HepG2 (cell line): Measurements from ENCODE around the gene HLF. TPM values are rescaled to one million over a fixed set of nuclear protein-coding genes. Genes with fewer than 3 reads are reported as not detected.

Experiments used
- ARID5B ChIP-seq: IDR thresholded peaks from 2 replicates; pipeline ENCODE4 v1.4.0; 2020; ENCODE audit warnings: mild to moderate bottlenecking, missing genetic modification reagents
- ATM ChIP-seq: fragments of 450-650 bp; IDR thresholded peaks from 2 replicates; pipeline ENCODE4 v1.7.1; 2017; ENCODE audit warnings: mild to moderate bottlenecking, borderline replicate concordance
- DNMT3B ChIP-seq: conservative IDR thresholded peaks from 2 replicates; pipeline ENCODE4 v1.6.1; 2016; ENCODE audit warnings: missing biosample characterization, control low read depth
- HMG20A ChIP-seq: IDR thresholded peaks from 2 replicates; pipeline ENCODE4 v1.6.1; 2016; ENCODE audit warnings: borderline replicate concordance
- MED8 ChIP-seq: sonication (generic); formaldehyde crosslinking; IDR thresholded peaks from 2 replicates; pipeline ENCODE4 v1.8.1; 2023; ENCODE audit warnings: mild to moderate bottlenecking, missing genetic modification reagents; ENCODE audit not compliant: insufficient replicate concordance
- POLR2AphosphoS5 ChIP-seq: IDR thresholded peaks from 2 replicates; pipeline ENCODE4 v1.6.1; 2012; ENCODE audit warnings: low read depth, low read length
- TBX3 ChIP-seq: fragments of 450-650 bp; IDR thresholded peaks from 2 replicates; pipeline ENCODE4 v1.6.1; 2017; ENCODE audit warnings: antibody characterized with exemption, mild to moderate bottlenecking, inconsistent platforms, borderline replicate concordance
- ZNF205 ChIP-seq: IDR thresholded peaks from 2 replicates; pipeline ENCODE4 v1.6.1; 2018; ENCODE audit warnings: missing biosample characterization, missing genetic modification reagents
- ZNF318 ChIP-seq: sonication (generic); formaldehyde crosslinking; IDR thresholded peaks from 2 replicates; pipeline ENCODE4 v1.4.0; 2020; ENCODE audit warnings: mild to moderate bottlenecking, missing genetic modification reagents
- ZNF614 ChIP-seq: IDR thresholded peaks from 2 replicates; pipeline ENCODE4 v1.6.1; 2018; ENCODE audit warnings: missing biosample characterization, missing genetic modification reagents, inconsistent platforms, borderline replicate concordance
- ZNF720 ChIP-seq: sonication (generic); formaldehyde crosslinking; IDR thresholded peaks from 2 replicates; pipeline ENCODE4 v1.4.0; 2020; ENCODE audit warnings: missing genetic modification reagents
- ZNF780A ChIP-seq: sonication (generic); formaldehyde crosslinking; IDR thresholded peaks from 2 replicates; pipeline ENCODE4 v1.8.0; 2022; ENCODE audit warnings: mild to moderate bottlenecking, missing genetic modification reagents, moderate library complexity
- polyA plus RNA-seq, 8 experiments: library from polyadenylated mRNA; depleted of rRNA in 3 of 8; stranded (reverse) in 7 of 8; unstranded in 1 of 8; fragments of >200 nt; fragmentation: Illumina TruSeq in 4 of 8; extraction: Trizol in 4 of 8; gene quantifications; 2 replicates each; pipeline versions ENCODE4 v1.2.1 to v1.2.3, GENCODE V29; 2011 to 2016; ENCODE audit warnings: low read depth in 4 of 8, missing spikeins in 1 of 8, mixed read lengths in 1 of 8; ENCODE audit not compliant: insufficient read depth in 1 of 8
- total RNA-seq, 5 experiments: library from RNA; depleted of rRNA; stranded (reverse); fragments of >200 nt; fragmentation: Illumina TruSeq; extraction: Trizol; gene quantifications; 2 replicates each; pipeline ENCODE4 v1.2.3, GENCODE V29; 2016; ENCODE audit warnings: low read depth in 1 of 5
- TF ChIP-seq, protein P1 (sequence below): sonication (generic); formaldehyde crosslinking; IDR thresholded peaks from 2 replicates; pipeline ENCODE4 v1.8.0; 2022; ENCODE audit warnings: mild to moderate bottlenecking, missing genetic modification reagents
- TF ChIP-seq, protein P2 (sequence below): sonication (generic); formaldehyde crosslinking; IDR thresholded peaks from 2 replicates; pipeline ENCODE4 v1.5.1; 2020; ENCODE audit warnings: missing genetic modification reagents, mild to moderate bottlenecking, borderline replicate concordance

Gene HLF
- total and polyA plus RNA-seq, 2 of the 13 experiments (the other 11 are each of a cell fraction or from before 2014, with no cell fraction given) = 202 to 346 TPM

DNA sequence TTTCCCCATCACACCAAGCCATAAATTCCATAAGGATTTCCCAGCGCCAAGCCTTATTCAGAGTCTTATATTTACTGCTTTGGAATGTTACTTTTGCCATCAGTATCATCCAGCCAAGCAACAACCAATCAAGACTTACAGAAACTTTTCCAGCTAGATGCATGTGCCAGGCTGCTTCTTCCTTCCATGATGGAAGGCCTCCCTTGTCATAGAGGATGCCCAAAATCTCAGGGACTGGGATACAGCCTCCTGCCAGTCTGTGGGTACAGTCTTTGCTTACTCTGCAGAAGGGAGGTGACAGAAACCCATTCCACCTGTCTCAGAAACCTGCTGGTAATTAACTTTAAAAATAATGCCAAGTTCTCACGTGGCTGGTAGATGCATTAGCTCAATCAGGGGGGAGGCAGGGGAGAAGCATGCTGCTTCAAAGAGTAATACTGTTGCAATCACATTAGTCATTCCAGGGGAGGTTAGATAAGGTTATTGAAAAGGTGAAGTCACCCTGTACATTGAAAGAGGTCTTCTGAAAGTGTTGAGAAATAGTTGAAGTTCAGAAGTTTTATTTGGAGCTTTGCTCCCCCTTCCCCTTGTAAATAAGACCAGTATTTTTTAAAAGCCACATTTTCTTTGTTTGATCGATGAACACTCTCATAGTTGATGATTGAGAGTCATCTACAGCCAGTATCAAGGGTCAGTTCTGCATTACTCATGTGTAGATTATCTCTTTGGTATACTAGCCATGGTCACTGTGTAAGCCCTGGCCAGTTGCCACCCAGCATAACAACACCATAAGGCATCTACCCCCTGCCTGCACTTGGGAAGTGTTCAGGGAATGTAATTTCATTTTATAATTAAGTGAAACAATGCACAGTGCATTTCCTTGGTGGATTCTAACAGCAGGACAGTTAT is 22.2 kb downstream of the HLF start (continued):
- TF ChIP-seq MED8 (CRISPR knock-in tag) (peak; percentile 99), ZNF614 (CRISPR knock-in tag) (peak; percentile 85; the same call in 1 of the 2 replicates), ATM (peak; percentile 86; the same call in 1 of the 2 replicates), ZNF318 (CRISPR knock-in tag) (no peak), DNMT3B (CRISPR knock-in tag) (peak; percentile 96), ZNF720 (no peak), ARID5B (peak; percentile 99), POLR2AphosphoS5 (peak; percentile 22; the same call in 1 of the 2 replicates), ZNF205 (peak; percentile 96; the same call in 1 of the 2 replicates), TBX3 (peak; percentile 90; the same call in 1 of the 2 replicates), ZNF780A (CRISPR knock-in tag) (peak; percentile 83), HMG20A (CRISPR knock-in tag) (peak; percentile 98)
- TF ChIP-seq, protein P1, sequence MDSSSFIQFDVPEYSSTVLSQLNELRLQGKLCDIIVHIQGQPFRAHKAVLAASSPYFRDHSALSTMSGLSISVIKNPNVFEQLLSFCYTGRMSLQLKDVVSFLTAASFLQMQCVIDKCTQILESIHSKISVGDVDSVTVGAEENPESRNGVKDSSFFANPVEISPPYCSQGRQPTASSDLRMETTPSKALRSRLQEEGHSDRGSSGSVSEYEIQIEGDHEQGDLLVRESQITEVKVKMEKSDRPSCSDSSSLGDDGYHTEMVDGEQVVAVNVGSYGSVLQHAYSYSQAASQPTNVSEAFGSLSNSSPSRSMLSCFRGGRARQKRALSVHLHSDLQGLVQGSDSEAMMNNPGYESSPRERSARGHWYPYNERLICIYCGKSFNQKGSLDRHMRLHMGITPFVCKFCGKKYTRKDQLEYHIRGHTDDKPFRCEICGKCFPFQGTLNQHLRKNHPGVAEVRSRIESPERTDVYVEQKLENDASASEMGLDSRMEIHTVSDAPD = peak; percentile 94
- TF ChIP-seq, protein P2, sequence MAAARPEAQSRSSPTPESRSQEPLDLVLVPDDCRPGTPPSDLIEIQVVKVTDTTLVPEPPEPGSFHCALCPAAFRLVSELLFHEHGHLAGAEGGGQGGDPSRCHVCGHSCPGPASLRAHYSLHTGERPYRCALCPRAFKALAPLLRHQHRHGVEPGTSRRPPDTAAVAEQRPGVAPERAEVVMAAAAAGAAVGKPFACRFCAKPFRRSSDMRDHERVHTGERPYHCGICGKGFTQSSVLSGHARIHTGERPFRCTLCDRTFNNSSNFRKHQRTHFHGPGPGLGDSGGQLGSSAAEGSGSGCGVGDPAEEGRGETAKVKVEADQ (CRISPR knock-in tag) = peak; percentile 63
